Cardiac septum (tissue), 1 donor: ENCODE measurements around the gene PRM3. TPM values are rescaled to one million over a fixed set of nuclear protein-coding genes. Genes with fewer than 3 reads are reported as not detected.

Experiments
- DNase-seq: peaks from one replicate; pipeline ENCODE4 v3.0.0-alpha.2; 2020; ENCODE audit warnings: low spot score
- intact Hi-C: fragments of 100-400 bp; cut with DNase I; formaldehyde crosslinking; loops from one replicate; pipeline ENCODE4 v1.14.0; 2022
- total RNA-seq: library from RNA; stranded (reverse); fragmentation: NEBNext Ultra II Directional; extraction: Animal tissue kit (Norgen Biotek cat#: 25700); gene quantifications from one replicate; pipeline ENCODE4 v1.2.1, GENCODE V29; 2021
- donor health status: DM: no; HTN: no; CAD: no.

The PRM3 gene
- total RNA-seq, 1 donor from 2014 or later, result not detected

GRCh38 chr16:11251525-11252481 lies 21.6 kb downstream of the PRM3 start:
- intact Hi-C loops, result loop anchor here (10.0 kb wide), 1 partner anchor 117 kb away; no protein-coding TSS in a partner anchor
- no peak for DNase-seq

- no peak for DNase-seq
- intact Hi-C loops, result loop anchor here (10.0 kb wide), 1 partner anchor 116 kb away; no protein-coding TSS in a partner anchor
Observed at GRCh38 chr16:11250786-11251524, 22.5 kb downstream of the PRM3 start.

DNA sequence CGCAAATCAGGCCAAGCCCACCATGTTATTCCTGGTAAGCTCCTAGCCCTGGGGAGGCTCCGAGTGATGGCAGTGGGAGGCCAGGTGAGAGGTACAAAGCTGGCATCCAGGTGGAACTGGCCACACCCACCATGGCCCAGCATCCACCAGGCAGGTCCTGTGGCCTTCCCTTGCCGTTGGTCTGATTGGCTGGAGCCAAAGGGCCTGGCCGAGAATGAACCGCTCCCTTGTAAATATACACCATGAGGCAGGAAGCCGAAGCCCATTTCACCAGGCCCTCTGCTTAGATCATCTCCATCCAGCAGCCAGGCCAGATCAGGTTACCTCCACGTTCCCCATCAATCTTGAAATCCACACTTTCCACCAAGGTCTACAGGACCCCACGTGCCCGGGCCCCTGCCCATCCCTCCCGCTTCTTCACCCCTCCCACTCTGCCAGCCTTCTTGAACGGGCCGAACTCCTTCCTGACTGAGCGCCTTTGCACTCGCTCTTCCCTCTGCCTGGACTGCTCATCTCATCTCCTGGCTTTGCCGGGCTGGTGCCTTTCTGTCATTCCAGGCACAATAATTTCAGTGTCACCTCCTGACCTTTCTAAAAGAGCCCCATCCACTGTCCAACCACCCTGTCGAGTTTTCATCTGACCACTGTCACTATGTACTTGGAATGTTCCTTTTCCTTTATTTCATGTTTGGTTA lies 23.2 kb downstream of the PRM3 start:
- intact Hi-C loops, result loop anchor here (10.0 kb wide), 1 partner anchor 115 kb away; no protein-coding TSS in a partner anchor
- DNase-seq, result no peak

DNA sequence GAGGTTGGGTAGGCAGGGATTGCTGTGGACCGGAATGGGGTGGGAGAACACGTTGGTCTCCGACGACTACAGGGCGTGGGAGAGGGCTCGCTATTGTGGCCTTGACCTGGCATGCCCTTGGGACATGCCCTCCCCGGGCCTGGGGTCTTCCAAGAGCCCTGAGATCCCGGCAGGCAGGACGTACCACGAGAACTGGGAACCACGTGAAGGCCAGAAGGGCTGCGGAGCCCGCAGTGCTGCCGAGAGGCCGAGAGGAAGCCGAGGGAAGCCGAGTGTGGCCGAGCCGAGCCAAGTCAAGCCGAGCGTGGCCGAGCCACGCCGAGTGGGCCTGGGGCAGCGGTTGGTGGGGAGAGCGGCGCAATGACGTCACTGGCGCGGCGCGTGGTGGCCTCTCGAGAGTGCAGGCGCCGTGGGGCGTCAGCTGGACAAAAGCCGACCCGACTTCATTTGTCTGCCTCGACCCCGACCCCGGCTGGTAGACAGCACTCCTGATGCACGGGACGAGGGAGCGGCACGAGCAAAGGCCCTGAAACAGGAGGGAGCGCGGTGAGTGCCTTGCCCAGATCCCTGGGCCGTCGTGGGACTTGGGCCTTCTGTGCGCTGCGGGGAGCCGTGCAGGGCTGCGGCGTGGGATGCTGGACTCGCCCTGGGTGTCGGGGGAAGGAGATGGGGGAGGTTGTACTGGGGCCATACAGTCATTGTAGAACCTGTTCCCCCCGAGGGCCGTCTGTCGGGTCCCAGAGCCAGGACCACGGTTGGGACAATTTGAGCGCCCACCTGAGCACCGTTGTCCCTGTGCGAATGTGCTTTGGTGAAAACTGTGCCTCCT lies 24.0 kb downstream of the PRM3 start:
- DNase-seq, result no peak
- intact Hi-C loops, result loop anchor here (10.0 kb wide), 1 partner anchor 115 kb away; no protein-coding TSS in a partner anchor

DNA sequence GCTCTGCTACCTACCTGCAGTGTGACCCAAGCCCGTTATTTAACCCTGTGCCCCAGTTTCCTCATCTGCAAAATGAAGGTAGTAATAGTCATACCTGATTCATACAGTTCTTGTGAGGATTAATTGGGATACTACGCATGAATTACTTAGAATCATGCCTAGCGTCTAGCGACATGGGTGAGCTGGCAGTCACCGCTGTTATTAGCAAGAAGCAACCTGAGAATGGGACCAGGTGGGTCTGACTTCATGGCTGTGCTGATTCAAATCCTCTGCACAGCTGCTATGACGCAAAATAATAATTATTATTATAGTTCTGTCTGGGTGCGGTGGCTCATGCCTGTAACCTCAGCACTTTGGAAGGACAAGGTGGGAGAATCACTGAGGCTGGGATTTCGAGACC lies 25.3 kb downstream of the PRM3 start:
- no peak for DNase-seq
- intact Hi-C loops, result no loop called here

DNA sequence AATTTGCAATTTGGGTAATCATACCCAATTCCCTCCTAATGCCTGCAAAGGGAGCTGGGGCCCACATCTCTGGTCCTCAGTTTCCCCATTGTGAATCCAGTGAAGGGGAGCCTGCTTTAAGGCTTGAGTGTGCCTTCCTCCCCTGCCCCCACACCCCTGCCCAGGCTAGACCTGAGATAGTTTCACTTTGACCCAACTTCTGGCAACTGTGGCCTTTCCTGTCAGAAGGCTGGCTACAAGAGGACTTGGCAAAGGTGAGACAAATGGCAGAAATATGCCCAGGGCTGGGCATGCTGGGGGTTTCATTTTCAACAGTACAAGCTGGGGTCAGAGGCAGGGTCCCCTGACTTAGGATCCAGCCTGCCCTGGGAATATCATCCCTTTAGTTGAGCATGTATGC lies 27.4 kb downstream of the PRM3 start:
- intact Hi-C loops, result no loop called here
- DNase-seq, result no peak

GRCh38 chr16:11245222-11245737 lies 28.1 kb downstream of the PRM3 start:
- intact Hi-C loops, result no loop called here
- no peak for DNase-seq

GRCh38 chr16:11242658-11243057 lies 30.8 kb downstream of the PRM3 start:
- intact Hi-C loops, result loop anchor here (5.0 kb wide), 1 partner anchor 80 kb away; no protein-coding TSS in a partner anchor
- no peak for DNase-seq

- DNase-seq, result no peak
- intact Hi-C loops, result loop anchor here (5.0 kb wide), 1 partner anchor 79 kb away; no protein-coding TSS in a partner anchor
Observed at GRCh38 chr16:11241480-11242204, 31.8 kb downstream of the PRM3 start.

DNA sequence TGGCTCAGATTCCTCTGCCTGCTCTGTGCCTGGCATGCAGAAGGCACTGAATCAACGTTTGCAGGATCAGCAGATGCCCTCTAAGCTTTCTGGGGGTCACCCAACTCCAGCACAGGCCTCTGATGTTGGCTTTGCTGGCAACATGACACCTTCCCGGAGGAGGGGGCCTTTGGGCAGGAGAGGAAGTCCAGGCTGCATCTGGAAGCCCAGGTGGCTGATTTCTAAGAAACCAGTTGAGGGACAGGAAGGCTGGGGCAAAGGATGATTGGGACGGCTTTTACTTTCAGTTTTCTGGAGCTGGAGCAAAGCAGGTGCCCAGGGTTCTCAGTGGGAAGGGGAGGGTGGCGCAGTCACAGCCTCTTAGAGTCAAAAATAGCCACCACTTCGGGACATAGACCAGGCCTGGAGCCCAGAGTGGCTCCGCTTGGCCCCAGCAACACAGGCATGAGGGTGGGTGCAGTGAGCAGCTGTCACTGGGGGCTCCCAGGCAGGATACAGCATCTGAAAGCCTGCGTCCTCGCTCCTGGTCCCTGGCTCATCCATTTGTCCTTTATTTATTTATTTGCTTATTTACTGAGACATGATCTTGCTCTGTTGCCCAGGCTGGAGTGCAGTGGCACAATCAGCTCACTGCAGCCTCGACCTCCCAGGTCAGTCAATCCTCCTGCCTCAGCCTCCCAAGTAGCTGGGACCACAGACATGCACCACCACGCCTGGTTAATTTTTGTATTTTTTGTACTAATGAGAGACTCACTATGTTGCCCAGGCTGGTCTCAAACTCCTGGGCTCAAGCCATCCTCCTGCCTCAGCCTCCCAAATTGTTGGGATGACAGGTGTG lies 32.6 kb downstream of the PRM3 start:
- intact Hi-C loops, result loop anchor here (5.0 kb wide), 1 partner anchor 79 kb away; no protein-coding TSS in a partner anchor
- no peak for DNase-seq

GRCh38 chr16:11239644-11240632 lies 33.5 kb downstream of the PRM3 start:
- intact Hi-C loops, result loop anchor here (5.0 kb wide), 1 partner anchor 78 kb away; no protein-coding TSS in a partner anchor
- DNase-seq, result no peak

DNA sequence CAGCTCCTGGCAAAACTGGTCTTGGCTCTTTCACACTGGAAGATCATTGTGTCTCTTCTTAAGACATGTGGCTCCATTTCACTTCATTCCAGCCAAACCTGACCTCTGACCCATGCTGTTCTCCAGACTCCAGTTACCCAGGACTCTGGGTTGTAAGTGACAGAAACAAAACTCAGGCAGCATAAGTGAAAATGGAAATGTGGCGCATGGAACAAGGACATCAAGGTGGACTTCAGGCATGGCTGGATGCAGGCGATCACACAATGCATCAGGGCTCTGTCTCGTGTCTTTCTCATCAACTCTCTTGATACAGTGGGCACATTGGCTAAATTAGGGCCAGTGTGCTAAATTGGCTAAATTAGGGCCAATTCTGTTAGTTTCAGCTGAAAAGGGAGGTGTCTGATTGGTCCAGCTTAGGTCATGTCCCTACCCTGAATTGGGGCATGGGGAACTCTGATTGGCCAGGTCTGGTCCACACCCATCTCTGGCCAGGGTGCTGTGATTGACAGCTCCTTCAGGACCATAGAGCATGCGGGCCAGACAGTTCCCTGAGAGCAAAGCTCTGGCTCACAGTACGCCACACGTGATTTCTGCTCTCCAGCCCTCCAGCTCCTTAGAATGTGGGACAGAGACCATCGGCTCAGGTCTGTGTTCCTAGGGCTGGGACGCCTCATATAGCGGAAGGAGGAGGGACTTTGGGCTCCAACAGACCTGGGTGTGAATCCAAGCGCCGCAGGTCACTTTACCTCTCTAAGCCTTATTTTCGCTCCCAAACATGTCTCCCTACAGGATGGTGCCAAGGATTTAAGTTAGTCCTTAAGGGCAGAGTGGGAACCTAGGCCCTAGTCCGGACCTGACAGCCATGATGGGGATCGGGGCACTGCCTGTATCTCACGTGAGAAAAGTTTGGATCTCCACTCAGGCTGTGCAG lies 34.9 kb downstream of the PRM3 start:
- intact Hi-C loops, result no loop called here

DNA sequence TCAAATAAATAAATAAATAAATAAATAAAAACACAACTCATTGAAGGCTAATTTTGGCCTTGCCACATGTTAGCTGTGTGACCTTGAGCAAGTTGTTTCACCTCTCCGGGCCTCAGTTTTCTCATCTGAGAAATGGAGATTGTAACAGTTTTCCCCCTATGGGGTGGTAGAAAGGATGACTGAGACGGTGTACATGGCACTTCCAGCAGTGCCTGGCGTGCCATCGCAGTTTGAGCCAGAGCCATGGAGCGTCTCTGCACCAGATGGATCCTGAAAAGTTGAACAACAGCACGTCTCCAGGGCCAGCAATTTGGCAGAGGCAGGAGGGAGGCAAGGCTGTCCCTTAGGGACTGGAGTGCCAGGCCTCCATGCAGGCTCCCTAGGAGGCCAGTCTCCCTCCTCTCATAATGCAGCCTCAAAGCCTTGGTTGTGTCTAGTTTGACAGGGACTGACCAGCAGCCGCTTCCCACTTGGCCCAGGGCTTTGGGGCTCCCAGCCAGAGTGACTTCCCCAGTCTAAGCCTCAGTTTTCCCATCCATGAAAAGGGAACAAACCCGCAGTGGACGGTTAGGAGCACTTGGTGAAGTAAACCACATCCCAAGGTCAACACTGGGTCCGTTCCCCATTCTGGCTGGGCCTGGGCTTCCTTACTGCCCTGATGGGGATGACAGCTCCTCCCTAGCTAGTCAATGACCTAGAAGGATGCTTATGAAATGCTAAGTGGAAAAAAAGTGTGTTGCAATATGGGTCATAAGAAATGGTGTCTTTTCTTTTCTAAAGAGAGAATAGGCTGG lies 36.8 kb downstream of the PRM3 start:
- intact Hi-C loops, result no loop called here
- no peak for DNase-seq

More for the DNA sequence above, 34.9 kb downstream of the PRM3 start:
- no peak for DNase-seq

- no peak for DNase-seq
- intact Hi-C loops, result no loop called here
Observed at GRCh38 chr16:11235703-11235991, 37.8 kb downstream of the PRM3 start.
